ENCODE results near the gene SLC1A7. TPM values are rescaled to one million over a fixed set of nuclear protein-coding genes. Genes with fewer than 3 reads are reported as not detected.
A peak's percentile ranks its signal among the peaks of the same experiment; 100 is the strongest.

Gene SLC1A7
- total and polyA plus RNA-seq, 2 of the 13 experiments (the other 11 are each of a cell fraction or from before 2014, with no cell fraction given), result 0.04 to 2.0 TPM

DNA sequence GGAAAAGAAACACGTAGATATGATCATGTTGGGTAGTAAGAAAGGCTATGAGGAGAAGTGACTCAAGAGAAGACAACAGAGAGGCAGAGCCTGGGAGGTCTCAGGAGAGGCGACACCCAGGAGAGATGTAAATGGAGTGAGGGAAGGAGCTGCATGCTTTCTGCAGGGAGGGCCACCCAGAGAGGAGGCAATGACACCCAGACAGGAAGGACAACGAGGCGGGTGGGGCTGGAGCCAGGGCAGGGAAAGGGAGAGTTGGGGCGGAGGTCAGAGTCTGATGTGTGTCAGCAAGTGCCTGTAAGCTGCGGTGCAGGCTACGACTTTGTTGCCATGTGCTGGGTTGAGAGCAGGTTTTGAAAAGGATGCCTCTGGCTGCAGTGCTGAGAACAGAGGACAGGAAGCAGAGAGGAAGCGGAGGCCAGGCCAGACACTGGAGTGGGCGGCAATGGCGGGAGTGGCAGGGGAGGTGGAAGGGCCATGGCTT is 31.3 kb downstream of the SLC1A7 start:
- BruUV-seq (replicated peaks), result no TSS peak
- H3K4me1 ChIP-seq (ENCODE audit: insufficient read depth, low read length), result peaks cover 99% of the 10 kb centered on the region
- peak; percentile 32 for FAIRE-seq
- peaks cover 8 to 64% of the 10 kb centered on the region in 2 experiments for H3K27me3 ChIP-seq (ENCODE audit: control insufficient read depth in 1 of 2, insufficient read depth in 2 of 2, low read length in 2 of 2)
- POLR2A ChIA-PET, result interaction anchor here (1.0 to 2.7 kb wide), 4 partner anchors 10 to 72 kb away, joined by 4 to 30 read pairs (median 8); no protein-coding TSS in a partner anchor
- peak overlapping the region; percentile 73 for H3K27ac ChIP-seq (ENCODE audit: extremely low read length, insufficient read depth, low read length)
- 5% methylated on average over 10 of the region's 10 CpGs for WGBS (ENCODE audit: low lambda C conversion rate)
- H3K4me2 ChIP-seq (ENCODE audit: low read depth, low read length), result peak overlapping the region; percentile 75
- peak overlapping the region; percentile 55 for H3K9ac ChIP-seq (ENCODE audit: insufficient read depth, low read depth, low read length)
- no peaks in the 10 kb centered on the region for H3K79me2 ChIP-seq (ENCODE audit: insufficient read depth, low read length)
- H3K4me3 ChIP-seq (replicated peaks in 1 of 3; ENCODE audit: insufficient read depth in 1 of 3, low read depth in 2 of 3, low read length in 3 of 3), result peak overlapping the region in 2 of 3 experiments; percentile 29 to 52; a peak in 3 of 6 replicates
- intact Hi-C loops (cut with micrococcal nuclease; ENCODE audit: unreplicated experiment), result no loop called here
- in situ Hi-C loops (cut with HindIII; ENCODE audit: extremely low pct_ligation_motif_present, low pct_unique_long_range_greater_than_20kb), result no loop called here
- no peak overlapping the region for H2AFZ ChIP-seq (ENCODE audit: low read length)
- no peaks in the 10 kb centered on the region for H4K20me1 ChIP-seq (ENCODE audit: insufficient read depth, low read length)
- peak; percentile 77 for ATAC-seq
- no peaks in the 10 kb centered on the region for H3K36me3 ChIP-seq (replicated peaks in 1 of 2; ENCODE audit: control insufficient read depth in 1 of 2, insufficient read depth in 2 of 2, low read length in 2 of 2)
- CTCF ChIA-PET (ENCODE audit: low intra/inter-chr PET ratio, low total read pairs), result no interaction called here
- DNase-seq (ENCODE audit: low spot score), result peak; percentile 71
- no peaks in the 10 kb centered on the region; the same call in 1 of the 2 replicates for H3K9me3 ChIP-seq (ENCODE audit: low read length)
- 0 out of 2 replicates have a peak, but pooled peaks have one; percentile 30 for TF ChIP-seq ZNF34 (CRISPR knock-in tag; IDR thresholded peaks at IDR 0.05; ENCODE audit: borderline replicate concordance)
- peak; percentile 36; the same call in 1 of the 2 replicates for TF ChIP-seq SOX13 (IDR thresholded peaks at IDR 0.05)
- peak in 1 of 2 experiments; percentile 47; a peak in 1 of 4 replicates for TF ChIP-seq SOX13 (CRISPR knock-in tag; conservative IDR thresholded peaks at IDR 0.05 in 1 of 2, IDR thresholded peaks at IDR 0.05 in 1 of 2)
- TF ChIP-seq, protein P1, sequence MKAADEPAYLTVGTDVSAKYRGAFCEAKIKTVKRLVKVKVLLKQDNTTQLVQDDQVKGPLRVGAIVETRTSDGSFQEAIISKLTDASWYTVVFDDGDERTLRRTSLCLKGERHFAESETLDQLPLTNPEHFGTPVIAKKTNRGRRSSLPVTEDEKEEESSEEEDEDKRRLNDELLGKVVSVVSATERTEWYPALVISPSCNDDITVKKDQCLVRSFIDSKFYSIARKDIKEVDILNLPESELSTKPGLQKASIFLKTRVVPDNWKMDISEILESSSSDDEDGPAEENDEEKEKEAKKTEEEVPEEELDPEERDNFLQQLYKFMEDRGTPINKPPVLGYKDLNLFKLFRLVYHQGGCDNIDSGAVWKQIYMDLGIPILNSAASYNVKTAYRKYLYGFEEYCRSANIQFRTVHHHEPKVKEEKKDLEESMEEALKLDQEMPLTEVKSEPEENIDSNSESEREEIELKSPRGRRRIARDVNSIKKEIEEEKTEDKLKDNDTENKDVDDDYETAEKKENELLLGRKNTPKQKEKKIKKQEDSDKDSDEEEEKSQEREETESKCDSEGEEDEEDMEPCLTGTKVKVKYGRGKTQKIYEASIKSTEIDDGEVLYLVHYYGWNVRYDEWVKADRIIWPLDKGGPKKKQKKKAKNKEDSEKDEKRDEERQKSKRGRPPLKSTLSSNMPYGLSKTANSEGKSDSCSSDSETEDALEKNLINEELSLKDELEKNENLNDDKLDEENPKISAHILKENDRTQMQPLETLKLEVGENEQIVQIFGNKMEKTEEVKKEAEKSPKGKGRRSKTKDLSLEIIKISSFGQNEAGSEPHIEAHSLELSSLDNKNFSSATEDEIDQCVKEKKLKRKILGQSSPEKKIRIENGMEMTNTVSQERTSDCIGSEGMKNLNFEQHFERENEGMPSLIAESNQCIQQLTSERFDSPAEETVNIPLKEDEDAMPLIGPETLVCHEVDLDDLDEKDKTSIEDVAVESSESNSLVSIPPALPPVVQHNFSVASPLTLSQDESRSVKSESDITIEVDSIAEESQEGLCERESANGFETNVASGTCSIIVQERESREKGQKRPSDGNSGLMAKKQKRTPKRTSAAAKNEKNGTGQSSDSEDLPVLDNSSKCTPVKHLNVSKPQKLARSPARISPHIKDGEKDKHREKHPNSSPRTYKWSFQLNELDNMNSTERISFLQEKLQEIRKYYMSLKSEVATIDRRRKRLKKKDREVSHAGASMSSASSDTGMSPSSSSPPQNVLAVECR (CRISPR knock-in tag; IDR thresholded peaks at IDR 0.05; ENCODE audit: borderline replicate concordance), result peak; percentile 63; the same call in 1 of the 2 replicates
- TF ChIP-seq ZNF569 (CRISPR knock-in tag; IDR thresholded peaks at IDR 0.05; ENCODE audit: borderline replicate concordance), result no peak
- TF ChIP-seq MLLT10 (CRISPR knock-in tag; IDR thresholded peaks at IDR 0.05), result no peak
- TF ChIP-seq, protein P2, sequence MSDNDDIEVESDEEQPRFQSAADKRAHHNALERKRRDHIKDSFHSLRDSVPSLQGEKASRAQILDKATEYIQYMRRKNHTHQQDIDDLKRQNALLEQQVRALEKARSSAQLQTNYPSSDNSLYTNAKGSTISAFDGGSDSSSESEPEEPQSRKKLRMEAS (IDR thresholded peaks at IDR 0.05), result peak; percentile 95
- TF ChIP-seq ZNF329 (CRISPR knock-in tag; IDR thresholded peaks at IDR 0.05; ENCODE audit: low read depth), result peak; percentile 60; the same call in 1 of the 2 replicates
- TF ChIP-seq IKZF1 (IDR thresholded peaks at IDR 0.05), result no peak
- TF ChIP-seq ZNF891 (CRISPR knock-in tag; IDR thresholded peaks at IDR 0.05), result 0 out of 2 replicates have a peak, but pooled peaks have one; percentile 29
- no peak for TF ChIP-seq FOXP1 (IDR thresholded peaks at IDR 0.05)
- TF ChIP-seq FOXP1 (CRISPR knock-in tag; IDR thresholded peaks at IDR 0.05), result peak; percentile 27; the same call in 1 of the 2 replicates
- no peak; the same call in 1 of the 2 replicates for TF ChIP-seq ZBTB43 (CRISPR knock-in tag; conservative IDR thresholded peaks at IDR 0.05)
- peak; percentile 91 for TF ChIP-seq ZMAT3 (CRISPR knock-in tag; conservative IDR thresholded peaks at IDR 0.05)
- 0 out of 2 replicates have a peak, but pooled peaks have one; percentile 40 for TF ChIP-seq MEIS2 (CRISPR knock-in tag; IDR thresholded peaks at IDR 0.05)
- TF ChIP-seq, protein P3, sequence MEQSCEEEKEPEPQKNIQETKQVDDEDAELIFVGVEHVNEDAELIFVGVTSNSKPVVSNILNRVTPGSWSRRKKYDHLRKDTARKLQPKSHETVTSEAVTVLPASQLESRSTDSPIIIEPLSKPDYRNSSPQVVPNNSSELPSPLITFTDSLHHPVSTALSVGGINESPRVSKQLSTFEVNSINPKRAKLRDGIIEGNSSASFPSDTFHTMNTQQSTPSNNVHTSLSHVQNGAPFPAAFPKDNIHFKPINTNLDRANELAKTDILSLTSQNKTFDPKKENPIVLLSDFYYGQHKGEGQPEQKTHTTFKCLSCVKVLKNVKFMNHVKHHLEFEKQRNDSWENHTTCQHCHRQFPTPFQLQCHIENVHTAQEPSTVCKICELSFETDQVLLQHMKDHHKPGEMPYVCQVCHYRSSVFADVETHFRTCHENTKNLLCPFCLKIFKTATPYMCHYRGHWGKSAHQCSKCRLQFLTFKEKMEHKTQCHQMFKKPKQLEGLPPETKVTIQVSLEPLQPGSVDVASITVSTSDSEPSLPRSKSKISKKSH (CRISPR knock-in tag; IDR thresholded peaks at IDR 0.05; ENCODE audit: borderline replicate concordance), result peak; percentile 78; the same call in 1 of the 2 replicates
- TF ChIP-seq MTA1 (CRISPR knock-in tag; IDR thresholded peaks at IDR 0.05; ENCODE audit: borderline replicate concordance), result peak; percentile 71

All from HepG2 (cell line).